22Rv1 (cell line): ENCODE results near the gene TMEM135.

Experiments
- H3K27ac ChIP-seq: fragments of 450-650 bp; 2 replicates; pipeline ENCODE4 v1.5.1; 2017
- CTCF ChIP-seq: fragments of 450-650 bp; IDR thresholded peaks from 2 replicates; pipeline ENCODE4 v1.5.1; 2017; ENCODE audit warnings: mild to moderate bottlenecking
- ZFX ChIP-seq: fragments of 450-650 bp; IDR thresholded peaks from 2 replicates; pipeline ENCODE4 v1.6.1; 2017; ENCODE audit warnings: antibody characterized with exemption, borderline replicate concordance

TMEM135 gene

GRCh38 chr11:87224486-87224885 lies 186.8 kb downstream of the TMEM135 start:
- H3K27ac ChIP-seq: no peak overlapping the region
- TF ChIP-seq ZFX (no peak), CTCF (no peak)

- TF ChIP-seq ZFX (no peak), CTCF (no peak)
- no peak overlapping the region for H3K27ac ChIP-seq
Measured at GRCh38 chr11:87228820-87229219, 191.1 kb downstream of the TMEM135 start.

GRCh38 chr11:87230995-87231394 lies 193.3 kb downstream of the TMEM135 start:
- no peak for TF ChIP-seq CTCF
- TF ChIP-seq ZFX: no peak
- no peak overlapping the region for H3K27ac ChIP-seq

- H3K27ac ChIP-seq: no peak overlapping the region
- no peak for TF ChIP-seq CTCF
- TF ChIP-seq ZFX: no peak
Measured at GRCh38 chr11:87232320-87232719, 194.6 kb downstream of the TMEM135 start.

- no peak for TF ChIP-seq ZFX
- no peak for TF ChIP-seq CTCF
- no peak overlapping the region for H3K27ac ChIP-seq
Measured at GRCh38 chr11:87235366-87235765, 197.6 kb downstream of the TMEM135 start.

- no peak for TF ChIP-seq ZFX
- no peak for TF ChIP-seq CTCF
- H3K27ac ChIP-seq: no peak overlapping the region
Measured at GRCh38 chr11:87236368-87236767, 198.6 kb downstream of the TMEM135 start.

GRCh38 chr11:87239001-87239400 lies 201.3 kb downstream of the TMEM135 start:
- TF ChIP-seq ZFX: no peak
- no peak for TF ChIP-seq CTCF
- no peak overlapping the region for H3K27ac ChIP-seq
